ENCODE data around the gene FN3K.

DNA sequence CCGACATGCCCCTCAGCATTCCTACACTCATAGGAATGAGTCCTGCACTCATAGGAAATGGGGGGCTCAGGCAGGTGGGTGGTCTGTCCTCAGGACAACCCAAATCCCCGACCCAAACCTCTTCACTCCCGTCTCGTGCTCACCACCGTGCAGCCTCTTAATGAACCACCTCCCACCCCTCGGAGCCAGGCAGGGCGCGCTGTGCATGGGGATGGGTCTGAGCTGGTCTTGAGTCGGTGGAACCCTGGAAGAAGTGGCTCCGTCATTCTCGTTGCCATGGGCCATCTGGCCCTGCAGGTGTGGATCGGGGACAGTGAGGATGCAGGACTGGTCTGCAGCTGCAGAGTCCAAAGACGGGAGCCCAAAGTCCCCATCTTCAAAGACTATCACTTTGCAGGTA lies 30.5 kb upstream of the FN3K start:
- TF ChIP-seq POLR2A (IDR thresholded peaks at IDR 0.05), result no peak
- TF ChIP-seq, protein P1, sequence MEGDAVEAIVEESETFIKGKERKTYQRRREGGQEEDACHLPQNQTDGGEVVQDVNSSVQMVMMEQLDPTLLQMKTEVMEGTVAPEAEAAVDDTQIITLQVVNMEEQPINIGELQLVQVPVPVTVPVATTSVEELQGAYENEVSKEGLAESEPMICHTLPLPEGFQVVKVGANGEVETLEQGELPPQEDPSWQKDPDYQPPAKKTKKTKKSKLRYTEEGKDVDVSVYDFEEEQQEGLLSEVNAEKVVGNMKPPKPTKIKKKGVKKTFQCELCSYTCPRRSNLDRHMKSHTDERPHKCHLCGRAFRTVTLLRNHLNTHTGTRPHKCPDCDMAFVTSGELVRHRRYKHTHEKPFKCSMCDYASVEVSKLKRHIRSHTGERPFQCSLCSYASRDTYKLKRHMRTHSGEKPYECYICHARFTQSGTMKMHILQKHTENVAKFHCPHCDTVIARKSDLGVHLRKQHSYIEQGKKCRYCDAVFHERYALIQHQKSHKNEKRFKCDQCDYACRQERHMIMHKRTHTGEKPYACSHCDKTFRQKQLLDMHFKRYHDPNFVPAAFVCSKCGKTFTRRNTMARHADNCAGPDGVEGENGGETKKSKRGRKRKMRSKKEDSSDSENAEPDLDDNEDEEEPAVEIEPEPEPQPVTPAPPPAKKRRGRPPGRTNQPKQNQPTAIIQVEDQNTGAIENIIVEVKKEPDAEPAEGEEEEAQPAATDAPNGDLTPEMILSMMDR (IDR thresholded peaks at IDR 0.05 in 4 of 5, conservative IDR thresholded peaks at IDR 0.05 in 1 of 5), result no peak

Data from gastrocnemius medialis (tissue), 4 donors.